H9 (cell line): Measurements from ENCODE around the gene KRT3. TPM values are rescaled to one million over a fixed set of nuclear protein-coding genes. Genes with fewer than 3 reads are reported as not detected.

Experiments used
- DNase-seq: peaks from one replicate; pipeline ENCODE4 v3.0.0-alpha.2; 2017
- H2AFZ ChIP-seq: one replicate; pipeline ENCODE4 v1.6.1; 2013; ENCODE audit warnings: mild to moderate bottlenecking, low read length, control low read depth, moderate library complexity
- H2AK5ac ChIP-seq: 2 replicates; pipeline ENCODE4 v1.6.1; 2013; ENCODE audit warnings: low read length, control low read depth, mixed read lengths; ENCODE audit not compliant: insufficient read length
- H2BK120ac ChIP-seq: one replicate; pipeline ENCODE4 v1.6.1; 2013; ENCODE audit warnings: low read depth, mild to moderate bottlenecking, low read length, control low read depth, inconsistent platforms; ENCODE audit not compliant: poor library complexity, severe bottlenecking
- H2BK12ac ChIP-seq: 2 replicates; pipeline ENCODE4 v1.6.1; 2013; ENCODE audit warnings: low read length, control low read depth, mixed read lengths, low read depth; ENCODE audit not compliant: insufficient read length
- H2BK15ac ChIP-seq: 2 replicates; pipeline ENCODE4 v1.6.1; 2013; ENCODE audit warnings: low read depth, low read length, control low read depth
- H2BK20ac ChIP-seq: one replicate; pipeline ENCODE4 v1.6.1; 2013; ENCODE audit warnings: low read depth, mild to moderate bottlenecking, low read length, control low read depth, inconsistent platforms; ENCODE audit not compliant: poor library complexity, severe bottlenecking
- H2BK5ac ChIP-seq: 2 replicates; pipeline ENCODE4 v1.6.1; 2013; ENCODE audit warnings: low read length, control low read depth, mixed read lengths; ENCODE audit not compliant: insufficient read length
- H3K14ac ChIP-seq: 2 replicates; pipeline ENCODE4 v1.6.1; 2013; ENCODE audit warnings: low read length, control low read depth; ENCODE audit not compliant: insufficient read depth
- H3K18ac ChIP-seq: 2 replicates; pipeline ENCODE4 v1.6.1; 2013; ENCODE audit warnings: low read depth, mild to moderate bottlenecking, mixed read lengths, low read length, control low read depth; ENCODE audit not compliant: insufficient read length
- H3K23ac ChIP-seq: 2 replicates; pipeline ENCODE4 v1.6.1; 2013; ENCODE audit warnings: low read length, control low read depth, mixed read lengths, low read depth; ENCODE audit not compliant: insufficient read length
- H3K23me2 ChIP-seq: 2 replicates; pipeline ENCODE4 v1.6.1; 2013; ENCODE audit warnings: low read depth, mild to moderate bottlenecking, mixed read lengths, low read length, control low read depth; ENCODE audit not compliant: insufficient read length, poor library complexity, severe bottlenecking
- H3K27ac ChIP-seq: 2 replicates; pipeline ENCODE4 v1.5.1; 2013; ENCODE audit warnings: low read length, control low read depth, mixed read lengths, low read depth; ENCODE audit not compliant: insufficient read length
- H3K27me3 ChIP-seq: 2 replicates; pipeline ENCODE4 v1.6.1; 2013; ENCODE audit warnings: low read length, control low read depth, inconsistent platforms; ENCODE audit not compliant: insufficient read depth
- H3K4ac ChIP-seq: 2 replicates; pipeline ENCODE4 v1.6.1; 2013; ENCODE audit warnings: low read depth, mild to moderate bottlenecking, control low read depth, inconsistent platforms, low read length, moderate library complexity
- H3K4me1 ChIP-seq: 2 replicates; pipeline ENCODE4 v1.6.1; 2013; ENCODE audit warnings: low read length, control low read depth, inconsistent platforms; ENCODE audit not compliant: insufficient read depth
- H3K4me2 ChIP-seq: 2 replicates; pipeline ENCODE4 v1.6.1; 2013; ENCODE audit warnings: low read length, control low read depth, mixed read lengths; ENCODE audit not compliant: insufficient read length, insufficient read depth
- H3K56ac ChIP-seq: 2 replicates; pipeline ENCODE4 v1.6.1; 2013; ENCODE audit warnings: low read depth, mild to moderate bottlenecking, mixed read lengths, low read length, control low read depth; ENCODE audit not compliant: insufficient read length
- H3K79me1 ChIP-seq: 2 replicates; pipeline ENCODE4 v1.6.1; 2013; ENCODE audit warnings: low read depth, mild to moderate bottlenecking, moderate library complexity, low read length, control low read depth, inconsistent platforms; ENCODE audit not compliant: insufficient read depth, poor library complexity, severe bottlenecking
- H3K79me2 ChIP-seq: 2 replicates; pipeline ENCODE4 v1.6.1; 2013; ENCODE audit warnings: low read length, control low read depth, inconsistent platforms; ENCODE audit not compliant: insufficient read depth
- H3K9ac ChIP-seq: 2 replicates; pipeline ENCODE4 v1.6.1; 2013; ENCODE audit warnings: low read length, control low read depth, mixed read lengths; ENCODE audit not compliant: insufficient read length; ENCODE audit errors: extremely low read depth
- H3K9me3 ChIP-seq: one replicate; pipeline ENCODE4 v1.6.1; 2013; ENCODE audit warnings: low read depth, low read length, inconsistent platforms; ENCODE audit not compliant: control insufficient read depth
- H3T11ph ChIP-seq: one replicate; pipeline ENCODE4 v1.6.1; 2013; ENCODE audit warnings: mild to moderate bottlenecking, low read length, control low read depth, inconsistent platforms
- H4K20me1 ChIP-seq: one replicate; pipeline ENCODE4 v1.6.1; 2013; ENCODE audit not compliant: control insufficient read depth, insufficient read length, insufficient read depth
- H4K5ac ChIP-seq: 2 replicates; pipeline ENCODE4 v1.6.1; 2013; ENCODE audit warnings: low read depth, mild to moderate bottlenecking, mixed read lengths, low read length, control low read depth; ENCODE audit not compliant: insufficient read length
- H4K8ac ChIP-seq: replicated peaks from 2 replicates; pipeline ENCODE4 v1.6.1; 2013; ENCODE audit warnings: low read length, control low read depth, mixed read lengths, low read depth; ENCODE audit not compliant: insufficient read length
- H4K91ac ChIP-seq: 2 replicates; pipeline ENCODE4 v1.6.1; 2013; ENCODE audit warnings: low read depth, mild to moderate bottlenecking, moderate library complexity, mixed read lengths, low read length, control low read depth; ENCODE audit not compliant: insufficient read length
- H3K27ac Mint-ChIP-seq, 3 experiments: 2 replicates in 2 of 3; 3 replicates in 1 of 3; pipeline ENCODE4 v1.8.0; 2020 to 2021; ENCODE audit warnings: mixed read lengths in 3 of 3, mild to moderate bottlenecking in 1 of 3, moderate library complexity in 1 of 3
- H3K27me3 Mint-ChIP-seq: 2 replicates; pipeline ENCODE4 v1.8.0; 2021; ENCODE audit warnings: low read depth, mild to moderate bottlenecking, moderate library complexity, mixed read lengths
- H3K36me3 Mint-ChIP-seq, 3 experiments: 2 replicates in 2 of 3; 3 replicates in 1 of 3; pipeline ENCODE4 v1.8.0; 2020 to 2021; ENCODE audit warnings: low read depth in 3 of 3, mixed read lengths in 3 of 3; ENCODE audit not compliant: insufficient read depth in 1 of 3
- H3K4me1 Mint-ChIP-seq, 2 experiments: 2 replicates each; pipeline ENCODE4 v1.8.0; 2020; ENCODE audit warnings: mixed read lengths in 2 of 2
- H3K4me3 Mint-ChIP-seq, 2 experiments: 2 replicates in 1 of 2; 3 replicates in 1 of 2; pipeline ENCODE4 v1.8.0; 2020 to 2021; ENCODE audit warnings: mild to moderate bottlenecking in 2 of 2, mixed read lengths in 2 of 2, moderate library complexity in 1 of 2
- H3K9me3 Mint-ChIP-seq, 2 experiments: 2 replicates in 1 of 2; 3 replicates in 1 of 2; pipeline ENCODE4 v1.8.0; 2020; ENCODE audit warnings: mild to moderate bottlenecking in 2 of 2, mixed read lengths in 2 of 2, moderate library complexity in 1 of 2
- WGBS: extraction: QIAGEN DNeasy Blood & Tissue Kit; methylation state at CpG from one replicate; pipeline ENCODE4 v1.1.7; 2013; ENCODE audit warnings: missing lambda C conversion rate, low lambda C conversion rate, mixed read lengths; ENCODE audit not compliant: insufficient read length; ENCODE audit errors: extremely low coverage; 5-methylcytosine and 5-hydroxymethylcytosine counted together
- total RNA-seq: library from RNA; stranded (reverse); gene quantifications from 2 replicates; pipeline ENCODE4 v1.2.1, GENCODE V29; 2021
- TF ChIP-seq, protein P1 (sequence below): fragments of 200-600 bp; sonication (generic); conservative IDR thresholded peaks from 3 replicates; pipeline ENCODE4 v1.8.0; 2021; ENCODE audit warnings: antibody characterized with exemption, mild to moderate bottlenecking

Gene KRT3
- total RNA-seq, 1 experiment from 2014 or later = not detected

DNA sequence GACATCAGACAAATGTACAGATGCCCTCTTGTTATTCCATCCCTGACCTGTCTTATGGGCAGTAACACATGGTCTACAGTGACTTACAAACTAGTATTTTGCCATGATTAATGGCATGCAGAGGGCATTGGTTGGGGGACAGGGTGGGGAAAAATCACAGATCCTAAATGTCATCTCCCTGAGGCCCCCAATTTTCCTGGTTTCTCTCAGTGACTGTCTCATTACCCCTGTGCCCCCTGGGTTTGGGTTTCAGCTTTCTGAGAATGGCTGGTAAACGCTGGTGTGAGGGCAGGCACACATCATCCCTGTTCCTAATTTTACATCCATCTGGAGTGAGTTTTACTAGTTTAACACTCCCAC, 28.9 kb downstream of the KRT3 start:
- Histone ChIP-seq H3K4me2 (no peak overlapping the region), H3K9ac (no peak overlapping the region), H4K5ac (no peak overlapping the region), H2BK5ac (no peak overlapping the region), H4K91ac (no peak overlapping the region), H3K27me3 (no peaks in the 10 kb centered on the region), H2BK15ac (no peak overlapping the region), H3K4me1 (no peaks in the 10 kb centered on the region), H3K79me2 (no peaks in the 10 kb centered on the region), H4K8ac (no peak overlapping the region), H3K9me3 (no peaks in the 10 kb centered on the region), H3K14ac (no peak overlapping the region), H2BK20ac (no peak overlapping the region), H3K4ac (no peak overlapping the region), H3K79me1 (no peaks in the 10 kb centered on the region), H3K23ac (no peak overlapping the region), H3K27ac (no peak overlapping the region), H3T11ph (no peak overlapping the region), H2AFZ (no peak overlapping the region), H2BK12ac (no peak overlapping the region), H3K18ac (no peak overlapping the region), H2BK120ac (no peak overlapping the region), H3K56ac (no peak overlapping the region), H3K23me2 (no peaks in the 10 kb centered on the region), H4K20me1 (no peaks in the 10 kb centered on the region), H2AK5ac (no peak overlapping the region)
- WGBS = no CpG with 5 or more reads among the region's 1 CpG
- Mint-ChIP-seq H3K4me1 (no peaks in the 10 kb centered on the region), H3K27ac (no peak overlapping the region), H3K4me3 (no peak overlapping the region), H3K36me3 (no peaks in the 10 kb centered on the region), H3K27me3 (peaks cover 25% of the 10 kb centered on the region), H3K9me3 (peaks cover 2 to 8% of the 10 kb centered on the region in 2 experiments; a peak in 2 of 5 replicates)
- TF ChIP-seq, protein P1, sequence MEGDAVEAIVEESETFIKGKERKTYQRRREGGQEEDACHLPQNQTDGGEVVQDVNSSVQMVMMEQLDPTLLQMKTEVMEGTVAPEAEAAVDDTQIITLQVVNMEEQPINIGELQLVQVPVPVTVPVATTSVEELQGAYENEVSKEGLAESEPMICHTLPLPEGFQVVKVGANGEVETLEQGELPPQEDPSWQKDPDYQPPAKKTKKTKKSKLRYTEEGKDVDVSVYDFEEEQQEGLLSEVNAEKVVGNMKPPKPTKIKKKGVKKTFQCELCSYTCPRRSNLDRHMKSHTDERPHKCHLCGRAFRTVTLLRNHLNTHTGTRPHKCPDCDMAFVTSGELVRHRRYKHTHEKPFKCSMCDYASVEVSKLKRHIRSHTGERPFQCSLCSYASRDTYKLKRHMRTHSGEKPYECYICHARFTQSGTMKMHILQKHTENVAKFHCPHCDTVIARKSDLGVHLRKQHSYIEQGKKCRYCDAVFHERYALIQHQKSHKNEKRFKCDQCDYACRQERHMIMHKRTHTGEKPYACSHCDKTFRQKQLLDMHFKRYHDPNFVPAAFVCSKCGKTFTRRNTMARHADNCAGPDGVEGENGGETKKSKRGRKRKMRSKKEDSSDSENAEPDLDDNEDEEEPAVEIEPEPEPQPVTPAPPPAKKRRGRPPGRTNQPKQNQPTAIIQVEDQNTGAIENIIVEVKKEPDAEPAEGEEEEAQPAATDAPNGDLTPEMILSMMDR = no peak
- no peak for DNase-seq
